Posterior vena cava (tissue), 2 donors: ENCODE measurements around the gene EVPL. TPM values are rescaled to one million over a fixed set of nuclear protein-coding genes. Genes with fewer than 3 reads are reported as not detected.

Experiments used
- DNase-seq: peaks from one replicate; pipeline ENCODE4 v3.0.0-alpha.2; 2020; ENCODE audit warnings: low spot score
- intact Hi-C, 2 donors: fragments of 100-400 bp; cut with DNase I; formaldehyde crosslinking; loops; one replicate each; pipeline versions ENCODE4 v1.14.1 to v1.14.2; 2022 to 2023
- total RNA-seq, 2 donors: library from RNA; stranded (reverse); fragmentation: NEBNext Ultra II Directional; extraction: Animal tissue kit (Norgen Biotek cat#: 25700); gene quantifications; one replicate each; pipeline ENCODE4 v1.2.1, GENCODE V29; 2021
- donor health status: DM: yes; HTN: yes; CAD: no.
- donor health status: DM: yes; HTN: yes; CAD: no.

The EVPL gene
- total RNA-seq, 2 donors from 2014 or later = 0.33 to 1.3 TPM

DNA sequence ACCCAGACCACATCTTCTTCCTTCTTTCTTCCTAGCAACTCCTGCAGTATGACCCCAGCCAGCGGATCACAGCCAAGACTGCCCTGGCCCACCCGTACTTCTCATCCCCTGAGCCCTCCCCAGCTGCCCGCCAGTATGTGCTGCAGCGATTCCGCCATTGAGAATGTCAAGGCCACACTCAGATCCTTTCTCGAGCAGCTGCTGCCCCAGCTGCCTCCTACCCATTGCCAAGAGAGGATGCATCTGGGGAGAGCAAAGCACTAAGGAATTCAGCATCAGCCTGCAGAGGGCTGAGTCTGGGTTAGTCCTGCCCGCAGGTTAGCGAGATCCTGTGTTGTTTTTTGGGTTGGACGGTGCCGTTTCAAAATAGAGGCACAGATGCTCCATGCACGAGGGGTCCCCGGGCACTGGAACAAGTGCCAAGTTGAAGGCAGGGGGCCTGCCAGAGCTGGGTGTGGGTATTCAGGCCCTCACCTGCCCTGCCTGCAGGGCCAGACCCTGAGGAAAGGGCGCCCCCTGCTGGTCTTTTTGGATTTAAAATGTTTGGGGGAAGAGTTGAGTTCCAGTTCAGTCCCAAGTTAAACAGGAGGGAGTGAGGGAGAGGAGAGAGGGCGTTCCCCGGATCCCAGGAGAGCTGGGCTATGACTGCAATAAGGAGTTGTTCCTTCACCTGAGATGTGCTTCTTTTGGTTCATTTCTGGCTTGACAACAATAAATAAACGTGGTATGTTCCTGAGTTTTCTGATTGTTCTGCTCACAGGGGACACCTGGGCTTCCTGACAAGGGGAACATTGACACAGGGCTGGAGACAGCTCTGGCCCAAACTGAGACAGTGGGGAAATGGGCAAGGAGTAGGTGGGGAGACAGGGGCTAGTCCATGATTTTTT, 21.6 kb downstream of the EVPL start:
- no peak for DNase-seq
- intact Hi-C loops = loop anchor here (5.0 kb wide), 1 partner anchor 98 kb away; no protein-coding TSS in a partner anchor

- DNase-seq = no peak
- intact Hi-C loops = loop anchor here (5.0 kb wide), 1 partner anchor 98 kb away; no protein-coding TSS in a partner anchor
These were observed 22.3 kb downstream of the EVPL start for GRCh38 chr17:76004750-76005262.

DNA sequence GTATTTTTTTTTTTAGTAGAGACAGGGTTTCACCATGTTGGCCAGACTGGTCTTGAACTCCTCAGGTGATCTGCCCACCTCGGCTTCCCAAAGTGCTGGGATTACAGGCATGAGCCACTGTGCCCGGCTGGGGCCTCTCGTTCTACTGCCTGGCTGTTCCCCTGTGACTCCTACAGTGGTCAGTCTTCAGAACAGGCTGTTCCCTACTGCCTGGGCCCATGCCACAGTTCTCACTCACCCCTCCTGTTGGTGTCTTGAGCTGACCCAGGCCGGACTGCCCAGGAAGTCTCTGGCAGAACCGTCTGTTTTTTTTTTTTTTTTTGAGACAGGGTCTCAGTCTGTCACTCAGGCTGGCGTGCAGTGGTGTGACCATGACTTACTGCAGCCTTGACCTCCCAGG, 23.2 kb downstream of the EVPL start:
- intact Hi-C loops = no loop called here
- DNase-seq = no peak

GRCh38 chr17:76002100-76002499, 25.0 kb downstream of the EVPL start:
- DNase-seq = no peak
- intact Hi-C loops = no loop called here

DNA sequence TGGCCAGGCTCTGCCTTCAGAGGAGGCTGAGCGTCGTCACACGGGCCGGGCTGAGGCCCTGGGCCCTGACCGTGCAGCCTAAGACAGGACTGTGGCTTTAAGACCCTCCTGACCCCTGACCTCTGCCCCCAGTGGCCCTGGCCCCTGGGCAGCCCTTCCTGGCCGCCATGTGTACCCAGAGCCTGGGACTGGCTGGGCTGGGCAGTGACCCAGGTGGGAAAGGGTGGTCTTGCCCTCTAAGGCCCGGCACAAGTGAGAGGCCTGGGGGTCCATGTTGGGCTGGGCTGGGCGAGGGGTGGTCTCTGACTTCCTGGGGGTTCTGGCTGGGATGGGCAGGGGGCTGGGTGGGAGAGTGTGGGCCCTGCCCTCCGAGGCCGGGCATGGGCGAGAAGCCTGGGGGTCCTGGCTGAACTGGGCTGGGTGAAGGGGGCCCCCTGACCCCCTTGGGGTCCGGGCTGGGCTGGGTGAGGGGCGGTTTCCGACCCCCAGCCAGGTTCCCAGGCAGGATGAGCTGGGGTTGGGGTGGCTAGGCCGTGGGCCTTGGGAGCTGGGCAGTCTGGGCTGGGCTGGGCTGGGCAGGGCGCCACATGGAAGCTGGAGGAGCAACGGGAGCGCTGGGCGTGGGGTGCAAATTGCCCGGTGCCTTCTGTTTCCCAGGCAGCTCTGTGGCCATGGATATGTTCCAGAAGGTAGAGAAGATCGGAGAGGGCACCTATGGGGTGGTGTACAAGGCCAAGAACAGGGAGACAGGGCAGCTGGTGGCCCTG, 26.2 kb downstream of the EVPL start, which contains the start of gene CDK3:
Gene CDK3 (plus strand): TSS at position 101 of the 767 bp plus-strand sequence. CDS start 571 bp downstream, at position 672.
- intact Hi-C loops = no loop called here
- DNase-seq = no peak

DNA sequence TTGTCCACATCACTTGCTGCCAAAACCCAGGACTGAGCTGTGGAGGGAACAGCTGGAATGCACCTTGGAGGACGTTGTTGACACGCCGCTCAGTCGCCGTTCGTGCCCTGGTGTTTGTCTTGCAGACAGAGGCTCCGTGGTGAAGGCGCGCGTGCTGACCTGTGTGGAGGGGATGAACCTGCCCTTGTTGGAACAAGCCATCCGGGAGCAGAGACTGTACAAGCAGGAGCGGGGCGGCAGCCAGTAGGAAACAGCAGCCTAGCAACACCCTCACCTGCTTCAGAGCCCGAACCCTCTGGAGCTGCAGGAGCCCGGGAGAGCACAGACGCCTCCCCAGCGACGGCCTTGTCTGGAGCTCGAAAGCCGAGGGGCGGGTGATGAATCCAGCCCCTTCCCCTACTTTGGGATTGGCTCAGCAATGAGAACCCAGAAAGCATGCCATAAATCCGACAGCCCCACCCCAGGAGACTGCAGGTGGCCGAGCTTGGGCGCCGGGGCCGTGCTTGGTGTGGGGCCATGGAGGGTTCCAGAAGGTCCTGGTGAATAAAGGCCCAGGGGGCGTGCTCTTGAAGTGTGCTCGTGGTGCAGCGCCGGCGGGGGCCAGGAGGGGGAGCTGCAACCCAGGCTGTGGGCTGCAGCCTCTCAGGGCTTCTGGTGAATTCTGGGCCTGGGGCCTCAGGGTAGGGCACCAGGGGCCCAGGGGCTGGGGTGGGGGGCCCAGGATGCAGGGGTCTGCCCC, 26.9 kb downstream of the EVPL start:
- intact Hi-C loops = no loop called here
- no peak for DNase-seq

DNA sequence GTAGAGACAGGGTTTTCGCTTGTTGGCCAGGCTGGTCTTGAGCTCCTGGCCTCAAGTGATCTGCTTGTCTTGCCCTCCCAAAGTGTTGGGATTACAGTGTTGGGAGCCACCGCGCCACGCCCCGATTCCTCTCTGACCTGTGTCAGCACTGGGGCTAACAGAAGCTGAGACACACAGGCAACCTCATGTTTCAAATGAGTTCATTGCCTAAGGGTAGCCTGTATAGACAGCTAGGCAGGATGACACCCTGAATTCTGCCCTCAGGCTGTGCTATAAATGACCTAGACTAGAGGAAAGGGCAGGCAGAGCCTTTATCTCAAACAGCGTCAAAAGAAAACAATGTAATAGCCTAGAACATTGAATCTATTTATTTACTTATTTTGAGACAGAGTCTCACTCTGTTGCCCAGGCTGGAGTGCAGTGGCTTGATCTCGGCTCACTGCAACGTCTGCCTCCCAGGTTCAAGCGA, 28.7 kb downstream of the EVPL start:
- intact Hi-C loops = no loop called here
- no peak for DNase-seq

DNA sequence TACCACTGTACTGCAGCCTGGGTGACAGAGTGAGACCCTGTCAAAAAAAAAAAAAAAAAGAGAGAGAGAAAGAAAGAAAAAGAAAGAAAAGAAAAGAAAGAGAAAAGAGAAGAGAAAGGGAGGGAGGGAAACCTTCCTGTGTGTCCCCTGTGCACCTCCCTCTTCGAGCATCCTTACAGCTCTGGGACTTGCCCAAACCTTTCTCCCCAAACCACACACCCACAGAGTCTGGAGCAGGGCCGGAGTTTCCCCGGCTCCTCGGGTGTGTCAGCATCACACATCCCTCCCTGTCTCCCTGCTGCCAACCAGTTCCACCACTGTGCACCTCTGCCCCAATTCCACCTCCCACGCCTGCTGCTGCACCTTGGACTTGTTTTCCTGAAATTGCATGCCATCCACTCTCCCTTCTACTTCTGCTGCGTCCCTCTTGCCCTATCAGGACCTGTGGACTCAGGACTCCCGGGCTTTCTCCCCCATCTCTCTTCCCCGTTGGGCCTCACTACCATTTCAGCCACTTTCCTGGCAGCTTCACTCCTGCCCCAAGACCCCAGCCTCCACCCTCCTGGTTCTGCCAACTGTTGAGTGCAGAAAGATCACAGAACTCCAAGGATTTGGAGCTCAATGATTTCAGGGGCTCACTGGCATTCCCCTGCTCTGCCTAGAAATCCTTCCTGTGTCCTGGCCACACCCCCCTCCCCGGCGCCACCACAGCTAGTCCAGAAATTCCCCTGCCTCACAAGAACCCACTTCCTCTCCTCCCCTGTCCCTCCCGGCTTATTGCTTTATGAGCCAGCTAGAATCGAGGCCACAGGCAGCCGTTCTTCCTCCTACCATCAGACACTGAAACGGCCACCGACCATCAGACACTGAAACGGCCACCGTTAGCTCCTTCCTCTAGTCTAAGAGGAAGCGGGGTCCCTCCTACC, 30.2 kb downstream of the EVPL start:
- peak; percentile 76 for DNase-seq
- intact Hi-C loops = no loop called here

GRCh38 chr17:75995385-75995925, 31.7 kb downstream of the EVPL start:
- peak; percentile 43 for DNase-seq
- intact Hi-C loops = no loop called here

DNA sequence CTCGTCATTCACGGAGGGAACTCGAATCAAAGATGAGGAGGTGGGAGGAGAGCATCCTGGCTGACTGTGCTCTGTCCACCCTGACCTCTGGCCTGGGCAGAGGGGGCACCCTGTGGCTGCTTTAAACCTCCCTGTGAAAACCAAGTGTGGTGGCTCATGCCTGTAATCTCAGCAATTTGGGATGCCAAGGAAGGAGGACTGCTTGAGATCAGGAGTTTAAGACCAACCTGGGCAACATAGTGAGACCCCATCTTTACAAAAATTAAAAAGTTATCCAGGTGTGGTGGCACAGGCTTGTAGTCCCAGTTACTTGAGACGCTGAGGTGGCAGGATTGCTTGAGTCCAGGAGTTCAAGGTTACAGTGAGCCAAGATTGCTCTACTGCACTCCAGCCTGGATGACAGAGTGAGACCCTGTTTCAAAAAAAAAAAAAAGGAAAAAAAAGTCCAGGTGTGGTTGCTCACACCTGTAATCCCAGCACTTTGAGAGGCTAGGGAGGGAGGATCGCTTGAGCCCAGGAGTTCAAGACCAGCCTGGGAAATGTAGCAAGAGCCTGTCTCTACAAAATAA, 32.2 kb downstream of the EVPL start:
- intact Hi-C loops = no loop called here
- DNase-seq = peak; percentile 10

GRCh38 chr17:75991396-75991795, 35.7 kb downstream of the EVPL start:
- DNase-seq = no peak
- intact Hi-C loops = no loop called here

DNA sequence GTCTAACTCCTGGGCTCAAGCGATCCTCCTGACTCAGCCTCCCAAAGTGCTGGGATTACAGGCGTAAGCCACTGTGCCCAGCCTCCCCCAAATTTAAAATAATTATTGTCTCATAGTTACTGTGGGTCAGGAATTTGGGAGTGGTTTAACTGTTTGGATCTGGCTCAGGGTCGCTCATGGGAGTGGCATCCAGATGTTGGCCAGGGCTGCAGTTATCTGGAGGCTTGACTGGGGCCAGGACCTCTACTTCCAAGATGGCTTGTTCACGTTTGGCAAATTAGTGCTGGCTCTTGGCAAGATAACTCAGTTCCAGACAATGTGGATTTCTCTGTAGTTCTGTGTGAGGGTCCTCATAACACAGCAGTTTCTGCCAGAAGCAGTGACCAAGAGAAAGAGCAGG, 40.1 kb downstream of the EVPL start:
- intact Hi-C loops = no loop called here
- DNase-seq = no peak

DNA sequence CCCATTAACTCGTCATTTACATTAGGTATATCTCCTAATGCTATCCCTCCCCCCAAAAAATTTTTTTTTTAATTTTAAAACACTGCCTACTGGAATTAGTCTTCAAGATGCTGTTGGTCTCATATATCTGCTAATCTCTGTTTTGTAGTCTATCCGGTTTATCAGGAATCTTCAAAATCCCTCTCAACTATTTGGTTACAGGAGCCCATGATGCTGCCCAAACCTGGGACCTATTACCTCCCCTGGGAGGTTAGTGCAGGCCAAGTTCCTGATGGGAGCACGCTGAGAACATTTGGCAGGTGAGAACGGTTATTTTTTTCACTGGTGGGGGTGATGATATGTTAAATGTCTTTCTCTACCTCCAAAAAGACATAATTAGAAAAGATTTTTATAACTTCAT, 41.1 kb downstream of the EVPL start:
- DNase-seq = no peak
- intact Hi-C loops = no loop called here

GRCh38 chr17:75983501-75984181, 43.5 kb downstream of the EVPL start:
- intact Hi-C loops = no loop called here

GRCh38 chr17:75981019-75981615, 46.0 kb downstream of the EVPL start:
- no peak for DNase-seq
- intact Hi-C loops = no loop called here

More at GRCh38 chr17:75983501-75984181, 43.5 kb downstream of the EVPL start:
- DNase-seq = no peak

DNA sequence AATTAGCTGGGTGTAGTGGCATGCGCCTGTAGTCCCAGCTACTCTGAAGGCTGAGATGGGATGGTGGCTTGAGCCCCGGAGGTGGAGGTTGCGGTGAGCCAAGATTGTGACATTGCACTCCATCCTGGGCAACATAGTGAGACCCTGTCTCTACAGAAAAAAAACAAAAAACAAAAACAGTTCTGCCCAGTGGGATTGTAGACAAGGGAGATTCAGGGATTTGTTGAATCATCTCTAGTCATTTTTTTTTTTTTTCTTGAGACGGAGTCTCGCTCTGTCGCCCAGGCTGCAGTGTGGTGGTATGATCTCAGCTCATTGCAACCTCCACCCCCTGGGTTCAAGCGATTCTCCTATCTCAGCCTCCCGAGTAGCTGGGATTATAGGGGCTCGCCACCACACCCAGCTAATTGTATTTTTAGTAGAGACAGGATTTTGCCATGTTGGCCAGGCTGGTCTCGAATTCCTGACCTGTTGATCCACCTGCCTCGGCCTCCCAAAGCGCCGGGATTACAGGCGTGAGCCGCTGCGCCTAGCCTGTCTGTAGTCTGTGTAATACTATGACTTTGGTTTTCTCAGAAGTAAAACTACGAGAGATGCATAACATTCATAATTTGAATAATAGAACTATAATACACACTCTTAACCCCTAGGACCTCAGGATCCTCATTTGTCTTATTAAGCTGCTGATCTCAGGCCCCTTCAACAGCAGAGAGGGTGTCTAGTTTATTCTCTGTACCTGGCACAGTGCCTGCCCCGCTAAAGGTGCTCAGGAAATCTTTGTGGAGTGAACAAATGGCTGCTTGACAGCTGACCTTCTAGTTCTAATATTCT, 46.7 kb downstream of the EVPL start:
- DNase-seq = no peak
- intact Hi-C loops = no loop called here
